Mesenchymal stem cell (in vitro differentiated cells and primary cell): ENCODE data around the gene UROS.

Experiments used
- DNase-seq: peaks from one replicate; pipeline ENCODE4 v3.0.0-alpha.2; 2013
- H2AFZ ChIP-seq: one replicate; pipeline ENCODE4 v1.6.1; 2013; ENCODE audit warnings: low read depth, mild to moderate bottlenecking, control low read depth, inconsistent platforms, low read length, moderate library complexity
- H2AK5ac ChIP-seq: 2 replicates; pipeline ENCODE4 v1.6.1; 2013; ENCODE audit warnings: low read length, moderate library complexity, mild to moderate bottlenecking, inconsistent platforms; ENCODE audit not compliant: severe bottlenecking
- H2BK120ac ChIP-seq: one replicate; pipeline ENCODE4 v1.6.1; 2013; ENCODE audit warnings: low read depth, mild to moderate bottlenecking, inconsistent platforms, low read length, moderate library complexity
- H2BK12ac ChIP-seq, 2 experiments: one replicate each; pipeline ENCODE4 v1.6.1; 2013; ENCODE audit warnings: inconsistent platforms in 2 of 2, low read length in 2 of 2, mild to moderate bottlenecking in 2 of 2, moderate library complexity in 2 of 2, control low read depth in 1 of 2
- H2BK15ac ChIP-seq: one replicate; pipeline ENCODE4 v1.6.1; 2013; ENCODE audit warnings: mild to moderate bottlenecking, low read depth, inconsistent platforms; ENCODE audit not compliant: poor library complexity, severe bottlenecking
- H2BK5ac ChIP-seq: 2 replicates; pipeline ENCODE4 v1.6.1; 2013; ENCODE audit warnings: low read depth, mild to moderate bottlenecking, low read length, control low read depth, inconsistent platforms; ENCODE audit not compliant: poor library complexity, severe bottlenecking
- H3K14ac ChIP-seq, 2 experiments: one replicate each; pipeline ENCODE4 v1.6.1; 2013; ENCODE audit warnings: inconsistent platforms in 2 of 2, low read length in 2 of 2, control low read depth in 1 of 2, mild to moderate bottlenecking in 1 of 2, moderate library complexity in 1 of 2
- H3K18ac ChIP-seq, 2 experiments: one replicate each; pipeline ENCODE4 v1.6.1; 2013; ENCODE audit warnings: inconsistent platforms in 2 of 2, low read length in 2 of 2, control low read depth in 1 of 2, low read depth in 1 of 2, mild to moderate bottlenecking in 1 of 2
- H3K23ac ChIP-seq, 2 experiments: one replicate each; pipeline ENCODE4 v1.6.1; 2013; ENCODE audit warnings: inconsistent platforms in 2 of 2, low read length in 2 of 2, mild to moderate bottlenecking in 2 of 2, moderate library complexity in 2 of 2, control low read depth in 1 of 2
- H3K27ac ChIP-seq: 2 replicates; pipeline ENCODE4 v1.5.1; 2013; ENCODE audit warnings: mild to moderate bottlenecking, moderate library complexity, low read length, control low read depth, inconsistent platforms; ENCODE audit not compliant: poor library complexity, severe bottlenecking
- H3K27me3 ChIP-seq, 2 experiments: 2 replicates each; pipeline versions ENCODE4 v1.6.1 to v1.7.0; 2013; ENCODE audit warnings: low read length in 2 of 2, mild to moderate bottlenecking in 2 of 2, moderate library complexity in 2 of 2, control low read depth in 1 of 2, inconsistent platforms in 1 of 2; ENCODE audit not compliant: control insufficient read depth in 1 of 2, insufficient read depth in 1 of 2
- H3K36me3 ChIP-seq, 2 experiments: 2 replicates each; pipeline versions ENCODE4 v1.6.1 to v1.7.0; 2013; ENCODE audit warnings: low read length in 2 of 2, control low read depth in 1 of 2, inconsistent platforms in 1 of 2, low read depth in 1 of 2, mild to moderate bottlenecking in 1 of 2; ENCODE audit not compliant: insufficient read depth in 2 of 2, control insufficient read depth in 1 of 2
- H3K4ac ChIP-seq, 2 experiments: one replicate each; pipeline ENCODE4 v1.6.1; 2013; ENCODE audit warnings: inconsistent platforms in 2 of 2, low read length in 2 of 2, mild to moderate bottlenecking in 2 of 2, moderate library complexity in 2 of 2, control low read depth in 1 of 2, low read depth in 1 of 2
- H3K4me1 ChIP-seq: 2 replicates; pipeline ENCODE4 v1.6.1; 2013; ENCODE audit warnings: low read depth, low read length, control low read depth; ENCODE audit not compliant: control insufficient read depth, insufficient read depth
- H3K4me2 ChIP-seq: 2 replicates; pipeline ENCODE4 v1.6.1; 2013; ENCODE audit warnings: low read length, mild to moderate bottlenecking, inconsistent platforms; ENCODE audit not compliant: poor library complexity, severe bottlenecking
- H3K4me3 ChIP-seq, 2 experiments: 2 replicates each; pipeline versions ENCODE4 v1.5.1 to v1.7.0; 2013; ENCODE audit warnings: low read length in 2 of 2, mild to moderate bottlenecking in 2 of 2, control low read depth in 1 of 2, low read depth in 1 of 2; ENCODE audit not compliant: insufficient read depth in 1 of 2
- H3K79me1 ChIP-seq: replicated peaks from 2 replicates; pipeline ENCODE4 v1.6.1; 2013; ENCODE audit warnings: mild to moderate bottlenecking, control low read depth, low read length, inconsistent platforms; ENCODE audit not compliant: poor library complexity, severe bottlenecking
- H3K9ac ChIP-seq: 2 replicates; pipeline ENCODE4 v1.7.0; 2013; ENCODE audit warnings: mild to moderate bottlenecking, low read length, moderate library complexity
- H3K9me3 ChIP-seq: 2 replicates; pipeline ENCODE4 v1.7.0; 2013; ENCODE audit warnings: mild to moderate bottlenecking, low read length; ENCODE audit not compliant: control insufficient read depth
- H4K8ac ChIP-seq: one replicate; pipeline ENCODE4 v1.6.1; 2013; ENCODE audit warnings: inconsistent platforms, mild to moderate bottlenecking, low read length, moderate library complexity
- H4K91ac ChIP-seq: one replicate; pipeline ENCODE4 v1.6.1; 2013; ENCODE audit warnings: mild to moderate bottlenecking, low read length, inconsistent platforms
- WGBS: methylation state at CpG from one replicate; pipeline ENCODE4 v1.1.7; 2013; ENCODE audit warnings: mixed read lengths; 5-methylcytosine and 5-hydroxymethylcytosine counted together

Gene UROS

GRCh38 chr10:125812128-125812750 lies 10.8 kb downstream of the UROS start:
- no peak overlapping the region for H2AFZ ChIP-seq
- no peak overlapping the region for H4K91ac ChIP-seq
- H2BK120ac ChIP-seq: no peak overlapping the region
- no peak overlapping the region for H3K4me3 ChIP-seq
- no peak overlapping the region for H3K4me2 ChIP-seq
- no peak overlapping the region for H3K27ac ChIP-seq
- H3K4me1 ChIP-seq: no peaks in the 10 kb centered on the region
- H4K8ac ChIP-seq: no peak overlapping the region
- peaks cover 12% of the 10 kb centered on the region for H3K79me1 ChIP-seq
- H2AK5ac ChIP-seq: no peak overlapping the region
- H3K36me3 ChIP-seq: peaks cover 16 to 88% of the 10 kb centered on the region in 2 experiments
- H2BK5ac ChIP-seq: no peak overlapping the region
- H3K23ac ChIP-seq: no peak overlapping the region
- H2BK12ac ChIP-seq: no peak overlapping the region
- no CpG with 5 or more reads among the region's 1 CpG for WGBS
- DNase-seq: no peak
- H3K4ac ChIP-seq: no peak overlapping the region
- H2BK15ac ChIP-seq: no peak overlapping the region
- H3K9ac ChIP-seq: peak overlapping the region; percentile 24
- H3K9me3 ChIP-seq: no peaks in the 10 kb centered on the region
- no peaks in the 10 kb centered on the region for H3K27me3 ChIP-seq
- H3K18ac ChIP-seq: no peak overlapping the region
- no peak overlapping the region for H3K14ac ChIP-seq

DNA sequence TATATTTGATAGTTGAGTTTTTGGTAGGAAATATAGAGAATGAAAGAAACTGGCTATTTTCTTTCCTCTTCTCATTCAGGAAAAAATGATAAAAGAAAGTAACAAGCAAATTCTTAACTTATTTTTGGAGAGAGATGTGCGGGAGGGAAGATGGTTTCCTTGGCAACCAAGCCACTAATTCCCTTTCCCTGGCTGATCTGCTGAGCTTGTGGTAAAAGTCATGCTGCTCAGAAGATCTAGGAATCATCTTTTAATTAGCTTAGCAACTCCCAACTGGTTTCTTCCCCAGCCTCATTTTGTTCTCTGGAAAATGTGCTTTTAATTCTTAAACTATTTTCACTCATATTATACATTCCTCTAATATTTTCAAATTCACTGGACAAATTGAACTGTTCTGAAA lies 11.8 kb downstream of the UROS start:
- no peak overlapping the region for H2BK5ac ChIP-seq
- no peak for DNase-seq
- H3K79me1 ChIP-seq: peaks cover 12% of the 10 kb centered on the region
- no peak overlapping the region for H3K23ac ChIP-seq
- H3K9me3 ChIP-seq: no peaks in the 10 kb centered on the region
- H3K4me2 ChIP-seq: no peak overlapping the region
- H2BK120ac ChIP-seq: no peak overlapping the region
- no peaks in the 10 kb centered on the region for H3K27me3 ChIP-seq
- H3K4me3 ChIP-seq: no peak overlapping the region
- H3K36me3 ChIP-seq: peaks cover 20 to 95% of the 10 kb centered on the region in 2 experiments
- H2AK5ac ChIP-seq: no peak overlapping the region
- no peak overlapping the region for H3K9ac ChIP-seq
- no peak overlapping the region for H2AFZ ChIP-seq
- H2BK15ac ChIP-seq: no peak overlapping the region
- no peak overlapping the region for H3K18ac ChIP-seq
- H4K91ac ChIP-seq: no peak overlapping the region
- H4K8ac ChIP-seq: no peak overlapping the region
- no peak overlapping the region for H2BK12ac ChIP-seq
- H3K4ac ChIP-seq: no peak overlapping the region
- H3K4me1 ChIP-seq: no peaks in the 10 kb centered on the region
- H3K27ac ChIP-seq: no peak overlapping the region
- 100% methylated on average over 1 of the region's 1 CpG for WGBS
- H3K14ac ChIP-seq: no peak overlapping the region

DNA sequence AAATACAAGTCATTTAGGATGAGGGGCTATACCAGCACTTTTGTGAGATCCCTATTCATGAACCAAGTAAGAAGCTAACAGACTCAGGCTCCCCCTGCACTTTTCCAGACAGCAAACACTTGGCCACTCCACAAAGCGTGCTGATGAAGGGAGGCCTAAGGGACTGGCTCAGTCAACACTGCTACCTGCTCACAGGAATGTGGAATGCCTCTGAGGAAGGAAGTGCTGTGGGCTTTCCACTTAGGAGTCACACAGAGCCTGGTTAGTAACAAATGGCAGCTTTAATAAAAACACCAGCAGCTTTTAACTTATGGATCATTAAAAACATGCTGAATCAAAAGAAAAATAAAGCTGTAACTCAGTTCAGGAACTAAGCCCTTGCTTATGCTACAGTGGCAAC lies 15.0 kb downstream of the UROS start:
- H3K18ac ChIP-seq: no peak overlapping the region
- H4K8ac ChIP-seq: no peak overlapping the region
- peaks cover 30 to 92% of the 10 kb centered on the region in 2 experiments for H3K36me3 ChIP-seq
- H3K9ac ChIP-seq: no peak overlapping the region
- H4K91ac ChIP-seq: no peak overlapping the region
- no peaks in the 10 kb centered on the region for H3K9me3 ChIP-seq
- WGBS: 100% methylated on average over 1 of the region's 1 CpG
- H2BK120ac ChIP-seq: no peak overlapping the region
- H2AK5ac ChIP-seq: no peak overlapping the region
- H3K14ac ChIP-seq: no peak overlapping the region
- DNase-seq: no peak
- no peak overlapping the region for H2BK12ac ChIP-seq
- no peaks in the 10 kb centered on the region for H3K27me3 ChIP-seq
- no peak overlapping the region for H3K23ac ChIP-seq
- no peak overlapping the region for H3K4me3 ChIP-seq
- no peak overlapping the region for H3K4ac ChIP-seq
- no peak overlapping the region for H2BK15ac ChIP-seq
- no peak overlapping the region for H2AFZ ChIP-seq
- peaks cover 1% of the 10 kb centered on the region for H3K4me1 ChIP-seq
- H2BK5ac ChIP-seq: no peak overlapping the region
- peaks cover 5% of the 10 kb centered on the region for H3K79me1 ChIP-seq
- no peak overlapping the region for H3K27ac ChIP-seq
- no peak overlapping the region for H3K4me2 ChIP-seq

DNA sequence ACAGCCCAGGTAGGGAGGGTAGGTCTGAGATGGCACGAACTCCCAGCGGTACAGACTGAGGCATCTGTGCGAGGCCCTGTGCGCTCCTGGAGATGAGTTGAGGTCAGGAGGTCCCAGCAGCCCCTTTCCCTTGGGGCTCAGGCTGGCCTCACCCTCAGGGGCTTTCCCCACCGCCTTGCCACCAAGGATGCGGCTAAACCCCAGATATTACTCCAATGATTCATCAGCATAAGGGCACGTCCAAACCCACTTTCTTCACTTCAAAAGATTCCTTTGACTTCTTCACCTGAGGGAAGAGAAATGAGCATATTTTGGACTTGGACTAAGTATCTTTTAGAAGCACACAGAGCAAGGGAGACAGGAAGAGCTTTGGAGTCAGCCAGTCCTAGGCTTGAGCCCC lies 20.3 kb downstream of the UROS start:
- Histone ChIP-seq H3K27me3 (no peaks in the 10 kb centered on the region), H4K8ac (no peak overlapping the region), H3K9me3 (no peaks in the 10 kb centered on the region), H2BK120ac (no peak overlapping the region), H3K23ac (no peak overlapping the region), H3K9ac (no peak overlapping the region), H2AK5ac (no peak overlapping the region), H3K4ac (no peak overlapping the region), H2AFZ (no peak overlapping the region), H3K4me2 (no peak overlapping the region), H3K36me3 (peaks cover 32 to 95% of the 10 kb centered on the region in 2 experiments), H2BK5ac (no peak overlapping the region), H3K14ac (no peak overlapping the region), H2BK15ac (no peak overlapping the region), H3K4me3 (no peak overlapping the region), H4K91ac (no peak overlapping the region), H3K18ac (no peak overlapping the region), H2BK12ac (no peak overlapping the region), H3K79me1 (no peaks in the 10 kb centered on the region), H3K27ac (no peak overlapping the region), H3K4me1 (peaks cover 20% of the 10 kb centered on the region)
- no peak for DNase-seq
- WGBS: 97% methylated on average over 7 of the region's 7 CpGs
